Measurements from ENCODE around the gene SBF1. TPM values are rescaled to one million over a fixed set of nuclear protein-coding genes. Genes with fewer than 3 reads are reported as not detected.

SBF1 gene
- total RNA-seq, 2 experiments from 2014 or later, result 220 to 227 TPM

GRCh38 chr22:50467773-50468440 is 6.9 kb downstream of the SBF1 start:
- H3K4me1 Mint-ChIP-seq (ENCODE audit: low read depth), result peaks cover 50% of the 10 kb centered on the region
- H3K27ac Mint-ChIP-seq, result peak overlapping the region; percentile 94
- no peak for TF ChIP-seq CTCF (IDR thresholded peaks at IDR 0.05)
- no peaks in the 10 kb centered on the region for H3K27me3 Mint-ChIP-seq
- CTCF ChIA-PET, result interaction anchor here (1.6 kb wide), 1 partner anchor 95 kb away, joined by 3 read pairs; the partner anchor contains the start of gene SYCE3
- POLR2A ChIA-PET, result interaction anchor here (0.6 to 1.1 kb wide), 3 partner anchors 30 to 57 kb away, joined by 3 to 7 read pairs (median 3); partner anchors contain the start of genes LMF2, NCAPH2 and SCO2
- intact Hi-C loops (cut with DNase I, micrococcal nuclease), result no loop called here
- DNase-seq, result no peak
- peaks cover 56% of the 10 kb centered on the region for H3K36me3 Mint-ChIP-seq (ENCODE audit: low read depth)
- no peak overlapping the region for H3K4me3 ChIP-seq (ENCODE audit: low read length)
- peaks cover 59% of the 10 kb centered on the region for H3K4me1 ChIP-seq (ENCODE audit: insufficient read depth, low read length)
- no peak overlapping the region for H3K4me3 Mint-ChIP-seq
- peak overlapping the region; percentile 82 to 92 for H3K27ac ChIP-seq (ENCODE audit: low read depth in 1 of 2, low read length in 2 of 2)
- no peak for ATAC-seq (ENCODE audit: poor library complexity)
- no peaks in the 10 kb centered on the region for H3K9me3 Mint-ChIP-seq
- H3K9me3 ChIP-seq (ENCODE audit: control insufficient read depth in 1 of 2, insufficient read depth in 1 of 2, low read length in 2 of 2), result no peaks in the 10 kb centered on the region
- no peaks in the 10 kb centered on the region for H3K27me3 ChIP-seq (ENCODE audit: control insufficient read depth in 1 of 2, insufficient read depth in 2 of 2, low read length in 2 of 2)
- peaks cover 66% of the 10 kb centered on the region for H3K36me3 ChIP-seq (ENCODE audit: insufficient read depth, low read length)

- peaks cover 72% of the 10 kb centered on the region for H3K36me3 ChIP-seq (ENCODE audit: insufficient read depth, low read length)
- CTCF ChIA-PET, result interaction anchor here (1.6 kb wide), 1 partner anchor 95 kb away, joined by 3 read pairs; the partner anchor contains the start of gene SYCE3
- H3K36me3 Mint-ChIP-seq (ENCODE audit: low read depth), result peaks cover 59% of the 10 kb centered on the region
- H3K4me3 ChIP-seq (ENCODE audit: low read length), result no peak overlapping the region
- no peaks in the 10 kb centered on the region for H3K27me3 ChIP-seq (ENCODE audit: control insufficient read depth in 1 of 2, insufficient read depth in 2 of 2, low read length in 2 of 2)
- POLR2A ChIA-PET, result interaction anchor here (0.6 kb wide), 1 partner anchor 58 kb away, joined by 3 read pairs; the partner anchor contains the start of gene SCO2
- DNase-seq (no peak), ATAC-seq (ENCODE audit: poor library complexity) (no peak)
- H3K9me3 Mint-ChIP-seq, result no peaks in the 10 kb centered on the region
- peaks cover 53% of the 10 kb centered on the region for H3K4me1 ChIP-seq (ENCODE audit: insufficient read depth, low read length)
- no peaks in the 10 kb centered on the region for H3K9me3 ChIP-seq (ENCODE audit: control insufficient read depth in 1 of 2, insufficient read depth in 1 of 2, low read length in 2 of 2)
- peak overlapping the region; percentile 94 for H3K27ac Mint-ChIP-seq
- H3K27ac ChIP-seq (ENCODE audit: low read depth in 1 of 2, low read length in 2 of 2), result peak overlapping the region in 1 of 2 donors; percentile 29
- TF ChIP-seq CTCF (IDR thresholded peaks at IDR 0.05), result no peak
- H3K27me3 Mint-ChIP-seq, result no peaks in the 10 kb centered on the region
- H3K4me3 Mint-ChIP-seq, result no peak overlapping the region
- peaks cover 45% of the 10 kb centered on the region for H3K4me1 Mint-ChIP-seq (ENCODE audit: low read depth)
- intact Hi-C loops (cut with DNase I, micrococcal nuclease), result no loop called here
Observed at GRCh38 chr22:50467341-50467740, 7.5 kb downstream of the SBF1 start.

- no peak overlapping the region for H3K4me3 ChIP-seq (ENCODE audit: low read length)
- Mint-ChIP-seq H3K27me3 (no peaks in the 10 kb centered on the region), H3K36me3 (ENCODE audit: low read depth) (peaks cover 75% of the 10 kb centered on the region), H3K27ac (no peak overlapping the region), H3K4me1 (ENCODE audit: low read depth) (peaks cover 25% of the 10 kb centered on the region), H3K9me3 (no peaks in the 10 kb centered on the region), H3K4me3 (no peak overlapping the region)
- H3K27ac ChIP-seq (ENCODE audit: low read depth in 1 of 2, low read length in 2 of 2), result no peak overlapping the region
- H3K36me3 ChIP-seq (ENCODE audit: insufficient read depth, low read length), result peaks cover 80% of the 10 kb centered on the region
- H3K27me3 ChIP-seq (ENCODE audit: control insufficient read depth in 1 of 2, insufficient read depth in 2 of 2, low read length in 2 of 2), result no peaks in the 10 kb centered on the region
- DNase-seq, result no peak
- ATAC-seq (ENCODE audit: poor library complexity), result no peak
- peaks cover 33% of the 10 kb centered on the region for H3K4me1 ChIP-seq (ENCODE audit: insufficient read depth, low read length)
- CTCF ChIA-PET, result no interaction called here
- POLR2A ChIA-PET, result no interaction called here
- H3K9me3 ChIP-seq (ENCODE audit: control insufficient read depth in 1 of 2, insufficient read depth in 1 of 2, low read length in 2 of 2), result no peaks in the 10 kb centered on the region
- intact Hi-C loops (cut with DNase I, micrococcal nuclease), result no loop called here
- TF ChIP-seq CTCF (IDR thresholded peaks at IDR 0.05), result no peak
Observed at GRCh38 chr22:50465066-50465930, 9.5 kb downstream of the SBF1 start.
